Measurements from ENCODE around the gene RSPO4.

GRCh38 chr20:959996-960615 is 42.0 kb downstream of the RSPO4 start:
- TF ChIP-seq TBP (optimal IDR thresholded peaks at IDR 0.05; ENCODE audit: low read depth, low read length) (no peak), POLR2AphosphoS5 (IDR thresholded peaks at IDR 0.05; ENCODE audit: control insufficient read depth, insufficient read depth, low read depth, low read length) (no peak), CBX8 (IDR thresholded peaks at IDR 0.05; ENCODE audit: borderline replicate concordance, extremely low read depth, low read depth, low read length, poor library complexity, severe bottlenecking) (no peak), HBP1 (CRISPR knock-in tag; IDR thresholded peaks at IDR 0.05) (no peak), NBN (IDR thresholded peaks at IDR 0.05; ENCODE audit: low read depth) (no peak), YY1 (IDR thresholded peaks at IDR 0.05; ENCODE audit: borderline replicate concordance in 1 of 3, control insufficient read depth in 1 of 3, extremely low read depth in 1 of 3, insufficient read depth in 3 of 3, insufficient read length in 1 of 3, insufficient replicate concordance in 2 of 3, low read depth in 1 of 3, low read length in 2 of 3) (no peak), ZBTB1 (CRISPR knock-in tag; IDR thresholded peaks at IDR 0.05; ENCODE audit: borderline replicate concordance, low read depth) (no peak), CTCF (IDR thresholded peaks at IDR 0.05 in 2 of 3, conservative IDR thresholded peaks at IDR 0.05 in 1 of 3; ENCODE audit: insufficient read depth in 2 of 3, low read depth in 1 of 3, low read length in 3 of 3) (no peak), REST (IDR thresholded peaks at IDR 0.05; ENCODE audit: borderline replicate concordance) (no peak), REST (CRISPR knock-in tag; IDR thresholded peaks at IDR 0.05; ENCODE audit: low read depth) (no peak), MEIS2 (IDR thresholded peaks at IDR 0.05; ENCODE audit: partially characterized antibody) (no peak)
